GM12873 (cell line): ENCODE measurements around the gene MEF2A.

Source experiments
- TF ChIP-seq, protein P1 (sequence below): IDR thresholded peaks from 2 replicates; pipeline ENCODE4 v1.5.1; 2012; ENCODE audit warnings: low read depth, mild to moderate bottlenecking, moderate library complexity, low read length, control low read depth; ENCODE audit not compliant: insufficient read depth; ENCODE audit errors: missing control alignments

The MEF2A gene

DNA sequence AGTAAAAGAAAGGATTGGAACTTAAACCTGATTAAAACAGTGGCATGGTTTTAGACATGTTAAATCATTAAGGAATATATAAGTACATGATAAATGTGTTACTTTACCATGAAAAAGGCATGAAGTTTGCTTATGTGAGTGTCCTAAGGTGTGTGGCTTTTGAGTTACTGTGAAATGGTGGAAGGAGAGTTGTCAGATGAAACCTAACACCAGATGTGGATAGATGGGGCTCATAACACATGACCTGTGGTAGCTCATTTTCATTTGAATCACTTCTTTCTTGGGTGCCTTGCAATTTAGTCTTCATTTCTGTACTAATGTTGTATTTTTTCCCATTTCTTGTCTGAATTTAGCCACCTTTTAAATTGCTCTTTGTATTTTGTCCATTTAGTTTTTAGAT is 13.0 kb downstream of the MEF2A start:
- TF ChIP-seq, protein P1, sequence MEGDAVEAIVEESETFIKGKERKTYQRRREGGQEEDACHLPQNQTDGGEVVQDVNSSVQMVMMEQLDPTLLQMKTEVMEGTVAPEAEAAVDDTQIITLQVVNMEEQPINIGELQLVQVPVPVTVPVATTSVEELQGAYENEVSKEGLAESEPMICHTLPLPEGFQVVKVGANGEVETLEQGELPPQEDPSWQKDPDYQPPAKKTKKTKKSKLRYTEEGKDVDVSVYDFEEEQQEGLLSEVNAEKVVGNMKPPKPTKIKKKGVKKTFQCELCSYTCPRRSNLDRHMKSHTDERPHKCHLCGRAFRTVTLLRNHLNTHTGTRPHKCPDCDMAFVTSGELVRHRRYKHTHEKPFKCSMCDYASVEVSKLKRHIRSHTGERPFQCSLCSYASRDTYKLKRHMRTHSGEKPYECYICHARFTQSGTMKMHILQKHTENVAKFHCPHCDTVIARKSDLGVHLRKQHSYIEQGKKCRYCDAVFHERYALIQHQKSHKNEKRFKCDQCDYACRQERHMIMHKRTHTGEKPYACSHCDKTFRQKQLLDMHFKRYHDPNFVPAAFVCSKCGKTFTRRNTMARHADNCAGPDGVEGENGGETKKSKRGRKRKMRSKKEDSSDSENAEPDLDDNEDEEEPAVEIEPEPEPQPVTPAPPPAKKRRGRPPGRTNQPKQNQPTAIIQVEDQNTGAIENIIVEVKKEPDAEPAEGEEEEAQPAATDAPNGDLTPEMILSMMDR, result no peak

DNA sequence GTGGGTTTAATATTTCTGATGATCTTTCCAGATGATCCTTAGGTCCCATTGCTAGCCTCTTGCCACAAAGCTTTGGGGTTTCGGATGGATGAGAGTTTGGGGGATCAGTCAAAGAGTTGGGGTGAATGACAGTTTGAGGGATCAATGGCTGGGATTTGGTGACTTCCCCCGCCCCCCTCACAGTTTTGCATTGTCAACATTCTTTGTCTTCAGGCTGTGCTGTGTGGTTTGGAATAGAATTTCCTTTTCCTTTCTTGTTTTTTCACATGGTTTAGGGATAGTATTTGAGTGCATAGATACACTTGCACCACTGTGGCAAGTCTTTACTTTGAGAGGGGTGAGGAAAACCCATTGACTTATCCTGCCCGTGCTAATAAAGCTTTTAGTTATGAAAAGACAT is 14.3 kb downstream of the MEF2A start:
- TF ChIP-seq, protein P1, result no peak

DNA sequence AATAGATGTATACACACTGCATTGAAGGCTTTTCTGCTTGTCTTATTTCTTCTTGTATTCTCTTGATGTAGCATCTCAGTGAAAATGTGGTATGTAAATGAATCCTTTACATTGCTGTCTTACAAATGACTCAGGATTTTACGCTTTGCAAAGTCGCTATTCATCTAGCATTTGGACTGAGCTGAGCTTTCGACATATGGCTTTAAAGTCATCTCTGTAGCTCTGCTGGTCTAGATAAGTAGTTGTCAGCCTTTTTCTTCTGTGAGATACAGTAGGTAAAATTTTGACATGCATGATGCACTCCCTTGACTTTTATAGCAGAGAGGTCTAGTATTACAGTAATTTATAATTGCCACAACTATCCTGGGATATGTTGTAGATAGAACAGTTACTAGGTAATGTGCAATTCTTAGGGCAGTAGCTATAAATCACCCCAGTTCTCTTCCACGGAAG is 16.8 kb downstream of the MEF2A start:
- TF ChIP-seq, protein P1, result no peak

DNA sequence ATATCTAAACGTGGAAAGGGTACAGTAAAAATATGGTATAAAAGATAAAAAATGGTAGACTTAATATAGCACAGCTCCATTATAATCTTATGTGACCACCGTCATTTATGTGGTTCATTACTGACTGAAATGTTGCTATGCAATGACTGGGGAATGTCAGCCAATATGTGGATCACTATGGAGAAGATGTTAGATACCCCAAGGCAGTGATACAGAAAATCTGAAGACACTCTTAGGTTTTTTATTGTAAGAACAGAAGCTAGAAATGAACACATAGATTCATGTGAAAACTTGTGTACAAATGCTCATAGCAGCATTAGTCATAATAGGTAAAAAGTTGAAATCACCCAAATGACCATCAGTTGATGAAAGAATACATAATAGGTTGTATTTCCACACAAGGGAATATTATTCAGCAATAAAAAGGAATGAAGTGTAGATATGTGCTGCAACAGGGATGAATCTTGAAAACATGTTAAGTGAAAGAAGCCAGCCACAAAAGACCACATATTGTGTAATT is 18.4 kb downstream of the MEF2A start:
- TF ChIP-seq, protein P1, result no peak

DNA sequence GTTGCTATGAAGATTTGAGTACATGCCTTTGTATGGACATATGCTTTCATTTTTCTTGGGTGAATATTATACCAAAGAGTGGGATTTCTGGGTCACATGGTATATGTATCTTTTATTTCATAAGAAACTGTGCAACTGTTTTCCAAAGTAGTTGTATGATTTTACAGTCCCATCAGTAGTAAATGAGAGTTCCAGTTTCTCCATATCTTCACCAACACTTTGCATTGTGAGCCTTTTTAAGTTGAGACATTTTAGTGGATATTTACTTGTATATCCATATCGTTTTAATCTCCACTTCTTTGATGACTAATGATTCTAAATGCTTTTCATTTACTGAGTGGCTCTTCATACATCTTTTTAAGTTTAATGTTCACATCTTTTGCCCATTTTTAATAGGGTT is 20.3 kb downstream of the MEF2A start:
- TF ChIP-seq, protein P1, result no peak

DNA sequence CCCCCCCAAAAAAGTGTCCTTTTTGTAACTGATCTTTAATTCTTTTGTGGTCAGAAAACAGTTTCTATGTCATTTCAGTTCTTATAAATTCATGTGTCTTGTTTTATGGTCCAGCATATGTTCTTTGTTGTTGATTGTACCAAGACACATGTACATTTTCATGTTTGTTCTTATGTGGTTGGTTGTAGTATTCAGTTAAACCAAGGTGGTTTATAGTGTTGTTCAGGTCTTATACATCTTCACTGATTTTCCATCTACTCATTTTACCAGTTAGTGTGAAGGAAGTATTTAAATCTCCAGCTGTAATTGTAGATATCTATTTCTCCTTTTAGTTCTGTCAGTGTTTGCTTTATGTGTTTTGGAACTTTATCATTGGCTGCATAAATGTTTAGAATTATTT is 24.0 kb downstream of the MEF2A start:
- TF ChIP-seq, protein P1, result no peak

DNA sequence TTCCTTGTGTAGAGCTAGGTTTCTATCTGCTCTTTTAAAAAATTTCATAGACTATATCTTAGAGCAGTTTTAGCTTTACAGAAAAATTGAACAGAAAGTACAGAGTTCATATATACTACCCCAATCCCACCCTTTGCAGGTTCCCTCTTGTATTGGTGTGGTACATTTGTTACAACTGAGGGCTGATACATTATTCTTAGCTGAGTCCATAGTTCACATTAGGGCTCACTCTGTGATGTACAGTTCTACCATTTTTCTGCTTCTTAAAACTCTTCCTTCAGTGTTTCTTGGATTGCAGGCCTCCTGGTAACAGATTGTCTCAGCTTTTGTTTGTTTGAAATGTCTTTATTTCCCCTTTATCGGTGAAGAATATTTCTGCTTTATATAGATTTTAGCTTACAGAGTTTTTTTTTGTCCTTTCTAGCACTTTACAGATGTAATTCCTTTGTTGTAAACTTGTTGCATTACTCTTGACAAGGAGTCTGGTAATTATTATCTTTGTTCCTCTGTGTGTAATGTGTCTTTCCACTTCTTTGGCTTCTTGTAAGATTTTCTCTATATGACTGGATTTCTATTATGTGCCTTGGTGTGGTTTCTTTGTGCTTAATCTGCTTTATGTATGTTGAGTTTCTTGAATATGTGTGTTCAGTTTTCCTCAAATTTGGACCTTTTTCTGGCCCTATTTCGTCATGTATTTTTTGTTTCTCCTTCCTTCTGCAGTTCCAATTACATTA is 25.3 kb downstream of the MEF2A start:
- TF ChIP-seq, protein P1, result no peak
